ENCODE measurements around the gene VSIG1.

- TF ChIP-seq MAZ (IDR thresholded peaks at IDR 0.05; ENCODE audit: borderline replicate concordance, low read depth, low read length) (no peak), MAZ (CRISPR knock-in tag; IDR thresholded peaks at IDR 0.05; ENCODE audit: low read depth) (no peak), POLR2A (IDR thresholded peaks at IDR 0.05; ENCODE audit: insufficient read depth in 1 of 2, low read depth in 2 of 2, low read length in 2 of 2) (no peak), ZNF33B (CRISPR knock-in tag; IDR thresholded peaks at IDR 0.05) (no peak), ZFX (CRISPR knock-in tag; IDR thresholded peaks at IDR 0.05; ENCODE audit: low read depth) (no peak), ZSCAN20 (CRISPR knock-in tag; IDR thresholded peaks at IDR 0.05; ENCODE audit: borderline replicate concordance) (no peak), ZBTB8A (CRISPR knock-in tag; IDR thresholded peaks at IDR 0.05; ENCODE audit: borderline replicate concordance, low read depth) (no peak), GTF2F1 (IDR thresholded peaks at IDR 0.05; ENCODE audit: low read length) (no peak), SMAD1 (CRISPR knock-in tag; IDR thresholded peaks at IDR 0.05; ENCODE audit: borderline replicate concordance, low read depth) (no peak), ZNF20 (CRISPR knock-in tag; IDR thresholded peaks at IDR 0.05) (no peak), NFE2 (CRISPR knock-in tag; IDR thresholded peaks at IDR 0.05) (no peak), ZC3H13 (CRISPR knock-in tag; IDR thresholded peaks at IDR 0.05) (no peak), MTF2 (CRISPR knock-in tag; IDR thresholded peaks at IDR 0.05; ENCODE audit: borderline replicate concordance) (no peak), TAF1 (CRISPR knock-in tag; IDR thresholded peaks at IDR 0.05) (no peak)
- TF ChIP-seq, protein P1, sequence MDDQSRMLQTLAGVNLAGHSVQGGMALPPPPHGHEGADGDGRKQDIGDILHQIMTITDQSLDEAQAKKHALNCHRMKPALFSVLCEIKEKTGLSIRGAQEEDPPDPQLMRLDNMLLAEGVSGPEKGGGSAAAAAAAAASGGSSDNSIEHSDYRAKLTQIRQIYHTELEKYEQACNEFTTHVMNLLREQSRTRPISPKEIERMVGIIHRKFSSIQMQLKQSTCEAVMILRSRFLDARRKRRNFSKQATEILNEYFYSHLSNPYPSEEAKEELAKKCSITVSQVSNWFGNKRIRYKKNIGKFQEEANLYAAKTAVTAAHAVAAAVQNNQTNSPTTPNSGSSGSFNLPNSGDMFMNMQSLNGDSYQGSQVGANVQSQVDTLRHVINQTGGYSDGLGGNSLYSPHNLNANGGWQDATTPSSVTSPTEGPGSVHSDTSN (CRISPR knock-in tag; IDR thresholded peaks at IDR 0.05; ENCODE audit: borderline replicate concordance), result no peak
Measured at GRCh38 chrX:108022491-108023089, 22.3 kb upstream of the VSIG1 start.

Measured in HepG2 (cell line).